ENCODE results near the gene CCDC17. TPM values are rescaled to one million over a fixed set of nuclear protein-coding genes. Genes with fewer than 3 reads are reported as not detected.

CCDC17 gene
- total RNA-seq, 1 experiment from 2014 or later: 1.9 TPM

- no peaks in the 10 kb centered on the region for H3K4me1 ChIP-seq (ENCODE audit: insufficient read depth, low read length)
- H3F3A ChIP-seq (ENCODE audit: low read length, unreplicated experiment): peaks cover 2% of the 10 kb centered on the region
- TF ChIP-seq CTCF (conservative IDR thresholded peaks at IDR 0.05; ENCODE audit: low read depth, low read length) (no peak), EZH2phosphoT487 (IDR thresholded peaks at IDR 0.05; ENCODE audit: borderline replicate concordance, low read length) (no peak), EZH2 (IDR thresholded peaks at IDR 0.05; ENCODE audit: low read length, unreplicated experiment) (no peak)
- intact Hi-C loops (cut with micrococcal nuclease): no loop called here
- ChIA-PET CTCF (no interaction called here), POLR2A (ENCODE audit: unreplicated experiment) (no interaction called here)
- no peaks in the 10 kb centered on the region for H3K79me2 ChIP-seq (ENCODE audit: low read length)
- H3K4me2 ChIP-seq (ENCODE audit: low read length): no peak overlapping the region
- H3K4me3 ChIP-seq (ENCODE audit: low read length): no peak overlapping the region
- no peaks in the 10 kb centered on the region for H3K9me2 ChIP-seq (replicated peaks; ENCODE audit: low read length)
- H3K27ac ChIP-seq (ENCODE audit: low read length): no peak overlapping the region
- BruUV-seq (replicated peaks): no TSS peak
- H2AFZ ChIP-seq (ENCODE audit: low read length): no peak overlapping the region
- H3K27me3 ChIP-seq (ENCODE audit: low read length): no peaks in the 10 kb centered on the region
- H3K9me3 ChIP-seq (ENCODE audit: low read length): no peaks in the 10 kb centered on the region
- no peak overlapping the region for H3K9ac ChIP-seq (ENCODE audit: low read length)
- DNase-seq: no peak
- peaks cover 59% of the 10 kb centered on the region for H3K36me3 ChIP-seq (ENCODE audit: low read depth, low read length)
- no peak for ATAC-seq
- no peaks in the 10 kb centered on the region for H4K20me1 ChIP-seq (ENCODE audit: low read length)
Observed at GRCh38 chr1:45630429-45630828, 6.6 kb upstream of the CCDC17 start.

- intact Hi-C loops (cut with micrococcal nuclease): no loop called here
- no peaks in the 10 kb centered on the region for H3K9me2 ChIP-seq (replicated peaks; ENCODE audit: low read length)
- no peaks in the 10 kb centered on the region for H3F3A ChIP-seq (ENCODE audit: low read length, unreplicated experiment)
- no peak for ATAC-seq
- BruUV-seq (replicated peaks): no TSS peak
- no peak overlapping the region for H3K27ac ChIP-seq (ENCODE audit: low read length)
- POLR2A ChIA-PET (ENCODE audit: unreplicated experiment): no interaction called here
- H3K27me3 ChIP-seq (ENCODE audit: low read length): no peaks in the 10 kb centered on the region
- H3K79me2 ChIP-seq (ENCODE audit: low read length): no peaks in the 10 kb centered on the region
- H3K9me3 ChIP-seq (ENCODE audit: low read length): no peaks in the 10 kb centered on the region
- no peak overlapping the region for H3K4me3 ChIP-seq (ENCODE audit: low read length)
- no peak overlapping the region for H2AFZ ChIP-seq (ENCODE audit: low read length)
- H3K4me2 ChIP-seq (ENCODE audit: low read length): no peak overlapping the region
- H3K4me1 ChIP-seq (ENCODE audit: insufficient read depth, low read length): no peaks in the 10 kb centered on the region
- H4K20me1 ChIP-seq (ENCODE audit: low read length): no peaks in the 10 kb centered on the region
- CTCF ChIA-PET: no interaction called here
- TF ChIP-seq EZH2 (IDR thresholded peaks at IDR 0.05; ENCODE audit: low read length, unreplicated experiment): no peak
- TF ChIP-seq EZH2phosphoT487 (IDR thresholded peaks at IDR 0.05; ENCODE audit: borderline replicate concordance, low read length): no peak
- TF ChIP-seq CTCF (conservative IDR thresholded peaks at IDR 0.05; ENCODE audit: low read depth, low read length): no peak
- peaks cover 51% of the 10 kb centered on the region for H3K36me3 ChIP-seq (ENCODE audit: low read depth, low read length)
- H3K9ac ChIP-seq (ENCODE audit: low read length): no peak overlapping the region
- no peak for DNase-seq
Observed at GRCh38 chr1:45629035-45629434, 5.2 kb upstream of the CCDC17 start.

- ATAC-seq (no peak), DNase-seq (no peak)
- intact Hi-C loops (cut with micrococcal nuclease): no loop called here
- Histone ChIP-seq H3K9ac (ENCODE audit: low read length) (no peak overlapping the region), H3K79me2 (ENCODE audit: low read length) (no peaks in the 10 kb centered on the region), H3K27me3 (ENCODE audit: low read length) (no peaks in the 10 kb centered on the region), H3K4me3 (ENCODE audit: low read length) (no peak overlapping the region), H3F3A (ENCODE audit: low read length, unreplicated experiment) (no peaks in the 10 kb centered on the region), H4K20me1 (ENCODE audit: low read length) (no peaks in the 10 kb centered on the region), H3K4me2 (ENCODE audit: low read length) (no peak overlapping the region), H3K4me1 (ENCODE audit: insufficient read depth, low read length) (no peaks in the 10 kb centered on the region), H2AFZ (ENCODE audit: low read length) (no peak overlapping the region), H3K9me2 (replicated peaks; ENCODE audit: low read length) (no peaks in the 10 kb centered on the region), H3K36me3 (ENCODE audit: low read depth, low read length) (peaks cover 16% of the 10 kb centered on the region), H3K27ac (ENCODE audit: low read length) (no peak overlapping the region), H3K9me3 (ENCODE audit: low read length) (no peaks in the 10 kb centered on the region)
- BruUV-seq (replicated peaks): no TSS peak
- ChIA-PET POLR2A (ENCODE audit: unreplicated experiment) (interaction anchor here (0.6 kb wide), 1 partner anchor 122 kb away, joined by 4 read pairs; no protein-coding TSS in a partner anchor), CTCF (no interaction called here)
- TF ChIP-seq CTCF (conservative IDR thresholded peaks at IDR 0.05; ENCODE audit: low read depth, low read length): no peak
- TF ChIP-seq EZH2 (IDR thresholded peaks at IDR 0.05; ENCODE audit: low read length, unreplicated experiment): no peak
- TF ChIP-seq EZH2phosphoT487 (IDR thresholded peaks at IDR 0.05; ENCODE audit: borderline replicate concordance, low read length): no peak
Observed at GRCh38 chr1:45622524-45623394, 1.1 kb downstream of the CCDC17 start.

All from PC-3 (cell line).